Activated T-cell treated with anti-CD3 and anti-CD28 coated beads, Interleukin-2, amount 50 U/mL, for 24 hours (primary cell): ENCODE measurements around the gene BLMH.

Experiments
- DNase-seq: peaks from one replicate; pipeline ENCODE4 v3.0.0-alpha.2; 2020
- H3K27ac Mint-ChIP-seq: 2 replicates; pipeline ENCODE4 v1.8.0; 2020; ENCODE audit warnings: mild to moderate bottlenecking, mixed read lengths
- H3K27me3 Mint-ChIP-seq: 2 replicates; pipeline ENCODE4 v1.8.0; 2020; ENCODE audit warnings: mixed read lengths
- H3K36me3 Mint-ChIP-seq: 2 replicates; pipeline ENCODE4 v1.8.0; 2020; ENCODE audit warnings: low read depth, mixed read lengths
- H3K4me1 Mint-ChIP-seq: 2 replicates; pipeline ENCODE4 v1.8.0; 2020; ENCODE audit warnings: low read depth, mixed read lengths
- H3K4me3 Mint-ChIP-seq: 2 replicates; pipeline ENCODE4 v1.8.0; 2020; ENCODE audit warnings: mild to moderate bottlenecking, moderate library complexity, mixed read lengths
- H3K9me3 Mint-ChIP-seq: 2 replicates; pipeline ENCODE4 v1.8.0; 2020; ENCODE audit warnings: mixed read lengths

The BLMH gene

GRCh38 chr17:30290696-30291542 lies 825 bp downstream of the BLMH start:
- H3K9me3 Mint-ChIP-seq, result no peaks in the 10 kb centered on the region
- H3K27me3 Mint-ChIP-seq, result no peaks in the 10 kb centered on the region
- peaks cover 25% of the 10 kb centered on the region for H3K4me1 Mint-ChIP-seq
- H3K27ac Mint-ChIP-seq, result peak overlapping the region; percentile 96
- H3K4me3 Mint-ChIP-seq, result peak overlapping the region; percentile 96
- DNase-seq, result no peak
- H3K36me3 Mint-ChIP-seq, result peaks cover 48% of the 10 kb centered on the region

- no peak overlapping the region for H3K27ac Mint-ChIP-seq
- H3K4me3 Mint-ChIP-seq, result peak overlapping the region; percentile 96
- H3K36me3 Mint-ChIP-seq, result peaks cover 57% of the 10 kb centered on the region
- H3K4me1 Mint-ChIP-seq, result peaks cover 25% of the 10 kb centered on the region
- no peak for DNase-seq
- no peaks in the 10 kb centered on the region for H3K27me3 Mint-ChIP-seq
- H3K9me3 Mint-ChIP-seq, result no peaks in the 10 kb centered on the region
These were observed 1.7 kb downstream of the BLMH start for GRCh38 chr17:30290077-30290476.

- no peaks in the 10 kb centered on the region for H3K4me1 Mint-ChIP-seq
- no peaks in the 10 kb centered on the region for H3K9me3 Mint-ChIP-seq
- no peak overlapping the region for H3K27ac Mint-ChIP-seq
- peaks cover 90% of the 10 kb centered on the region for H3K36me3 Mint-ChIP-seq
- no peak overlapping the region for H3K4me3 Mint-ChIP-seq
- no peak for DNase-seq
- H3K27me3 Mint-ChIP-seq, result no peaks in the 10 kb centered on the region
These were observed 12.6 kb downstream of the BLMH start for GRCh38 chr17:30279156-30279555.

GRCh38 chr17:30278032-30278431 lies 13.7 kb downstream of the BLMH start:
- Mint-ChIP-seq H3K4me3 (no peak overlapping the region), H3K36me3 (peaks cover 90% of the 10 kb centered on the region), H3K4me1 (no peaks in the 10 kb centered on the region), H3K27me3 (no peaks in the 10 kb centered on the region), H3K9me3 (no peaks in the 10 kb centered on the region), H3K27ac (no peak overlapping the region)
- no peak for DNase-seq

GRCh38 chr17:30275911-30276310 lies 15.8 kb downstream of the BLMH start:
- H3K36me3 Mint-ChIP-seq, result peaks cover 90% of the 10 kb centered on the region
- no peak overlapping the region for H3K27ac Mint-ChIP-seq
- DNase-seq, result no peak
- H3K4me3 Mint-ChIP-seq, result no peak overlapping the region
- no peaks in the 10 kb centered on the region for H3K4me1 Mint-ChIP-seq
- no peaks in the 10 kb centered on the region for H3K9me3 Mint-ChIP-seq
- no peaks in the 10 kb centered on the region for H3K27me3 Mint-ChIP-seq

GRCh38 chr17:30274887-30275286 lies 16.9 kb downstream of the BLMH start:
- H3K36me3 Mint-ChIP-seq, result peaks cover 90% of the 10 kb centered on the region
- no peaks in the 10 kb centered on the region for H3K27me3 Mint-ChIP-seq
- no peak overlapping the region for H3K27ac Mint-ChIP-seq
- H3K4me1 Mint-ChIP-seq, result no peaks in the 10 kb centered on the region
- no peak for DNase-seq
- H3K9me3 Mint-ChIP-seq, result no peaks in the 10 kb centered on the region
- no peak overlapping the region for H3K4me3 Mint-ChIP-seq

- H3K4me1 Mint-ChIP-seq, result no peaks in the 10 kb centered on the region
- H3K27me3 Mint-ChIP-seq, result no peaks in the 10 kb centered on the region
- no peak overlapping the region for H3K4me3 Mint-ChIP-seq
- peaks cover 83% of the 10 kb centered on the region for H3K36me3 Mint-ChIP-seq
- DNase-seq, result no peak
- H3K9me3 Mint-ChIP-seq, result no peaks in the 10 kb centered on the region
- no peak overlapping the region for H3K27ac Mint-ChIP-seq
These were observed 18.4 kb downstream of the BLMH start for GRCh38 chr17:30273373-30273772.

- Mint-ChIP-seq H3K4me3 (no peak overlapping the region), H3K9me3 (no peaks in the 10 kb centered on the region), H3K4me1 (no peaks in the 10 kb centered on the region), H3K27me3 (no peaks in the 10 kb centered on the region), H3K27ac (no peak overlapping the region), H3K36me3 (peaks cover 87% of the 10 kb centered on the region)
- no peak for DNase-seq
These were observed 20.6 kb downstream of the BLMH start for GRCh38 chr17:30271102-30271501.

- Mint-ChIP-seq H3K9me3 (no peaks in the 10 kb centered on the region), H3K27me3 (no peaks in the 10 kb centered on the region), H3K36me3 (peaks cover 91% of the 10 kb centered on the region), H3K27ac (no peak overlapping the region), H3K4me1 (no peaks in the 10 kb centered on the region), H3K4me3 (no peak overlapping the region)
- no peak for DNase-seq
These were observed 24.1 kb downstream of the BLMH start for GRCh38 chr17:30267625-30268024.

GRCh38 chr17:30263552-30264333 lies 28.0 kb downstream of the BLMH start:
- Mint-ChIP-seq H3K27ac (no peak overlapping the region), H3K9me3 (no peaks in the 10 kb centered on the region), H3K36me3 (peaks cover 95% of the 10 kb centered on the region), H3K27me3 (no peaks in the 10 kb centered on the region), H3K4me1 (peaks cover under 1% of the 10 kb centered on the region), H3K4me3 (no peak overlapping the region)
- no peak for DNase-seq

- DNase-seq, result no peak
- H3K9me3 Mint-ChIP-seq, result no peaks in the 10 kb centered on the region
- H3K27me3 Mint-ChIP-seq, result no peaks in the 10 kb centered on the region
- H3K4me1 Mint-ChIP-seq, result peaks cover 2% of the 10 kb centered on the region
- H3K36me3 Mint-ChIP-seq, result peaks cover 86% of the 10 kb centered on the region
- no peak overlapping the region for H3K4me3 Mint-ChIP-seq
- H3K27ac Mint-ChIP-seq, result no peak overlapping the region
These were observed 34.8 kb downstream of the BLMH start for GRCh38 chr17:30256756-30257506.

- DNase-seq, result no peak
- Mint-ChIP-seq H3K27me3 (no peaks in the 10 kb centered on the region), H3K9me3 (no peaks in the 10 kb centered on the region), H3K4me1 (peaks cover 2% of the 10 kb centered on the region), H3K4me3 (no peak overlapping the region), H3K27ac (no peak overlapping the region), H3K36me3 (peaks cover 82% of the 10 kb centered on the region)
These were observed 37.6 kb downstream of the BLMH start for GRCh38 chr17:30254150-30254549.

GRCh38 chr17:30253312-30253711 lies 38.4 kb downstream of the BLMH start:
- Mint-ChIP-seq H3K9me3 (no peaks in the 10 kb centered on the region), H3K27ac (no peak overlapping the region), H3K4me1 (no peaks in the 10 kb centered on the region), H3K4me3 (no peak overlapping the region), H3K27me3 (no peaks in the 10 kb centered on the region), H3K36me3 (peaks cover 83% of the 10 kb centered on the region)
- no peak for DNase-seq

- Mint-ChIP-seq H3K27ac (no peak overlapping the region), H3K27me3 (no peaks in the 10 kb centered on the region), H3K9me3 (no peaks in the 10 kb centered on the region), H3K36me3 (peaks cover 85% of the 10 kb centered on the region), H3K4me1 (peaks cover 2% of the 10 kb centered on the region), H3K4me3 (no peak overlapping the region)
- DNase-seq, result no peak
These were observed 39.8 kb downstream of the BLMH start for GRCh38 chr17:30251931-30252330.
